HK-2 (cell line): ENCODE measurements around the gene C5orf22.
"Not testable (repeated sequence)": the region's sequence is repeated elsewhere in the genome, so short reads cannot be mapped to it uniquely, and the experiment has no call there.

Source experiments
- DNase-seq: peaks from one replicate; pipeline ENCODE4 v3.0.0-alpha.2; 2018; ENCODE audit not compliant: unreplicated experiment

The C5orf22 gene

DNA sequence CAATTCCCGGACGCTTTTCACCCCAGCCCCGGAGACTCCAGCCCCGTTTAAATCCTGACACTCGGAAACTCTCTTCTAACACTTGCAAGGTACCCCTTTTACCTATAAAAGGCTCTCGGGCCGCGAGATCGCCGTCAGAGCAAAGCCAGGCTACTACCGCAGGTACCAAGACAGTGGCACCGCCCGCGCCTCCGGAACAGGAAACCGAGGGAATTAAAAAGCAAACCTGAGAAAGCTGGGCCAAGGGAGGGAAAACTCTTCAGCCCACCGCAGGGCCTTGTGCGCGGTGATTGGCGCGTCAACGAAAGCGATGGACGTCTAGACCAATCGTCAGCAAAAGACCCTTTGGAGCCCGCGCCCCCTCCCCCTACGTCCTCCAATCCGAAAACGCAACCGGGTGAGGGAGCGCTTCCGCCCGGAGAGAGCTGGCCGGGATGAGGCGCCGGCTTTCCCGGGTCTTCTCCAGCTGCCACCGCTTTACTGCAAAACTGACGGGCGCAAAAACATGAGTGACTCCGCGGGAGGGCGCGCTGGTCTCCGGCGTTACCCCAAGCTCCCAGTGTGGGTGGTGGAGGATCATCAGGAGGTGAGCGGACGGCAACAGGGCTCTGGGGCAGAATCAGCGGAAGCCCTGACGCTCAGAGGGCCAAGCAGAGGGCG is at the start of gene C5orf22, which contains the start of gene DROSHA:
C5orf22 (plus strand) TSS at position 414 of the 660 bp plus-strand sequence; CDS start at position 506, 92 bp downstream.
DROSHA (minus strand) TSS at position 206 of the 660 bp plus-strand sequence. CDS start 3,034 bp downstream, outside the sequence.
- DNase-seq, result peak; percentile 95

DNA sequence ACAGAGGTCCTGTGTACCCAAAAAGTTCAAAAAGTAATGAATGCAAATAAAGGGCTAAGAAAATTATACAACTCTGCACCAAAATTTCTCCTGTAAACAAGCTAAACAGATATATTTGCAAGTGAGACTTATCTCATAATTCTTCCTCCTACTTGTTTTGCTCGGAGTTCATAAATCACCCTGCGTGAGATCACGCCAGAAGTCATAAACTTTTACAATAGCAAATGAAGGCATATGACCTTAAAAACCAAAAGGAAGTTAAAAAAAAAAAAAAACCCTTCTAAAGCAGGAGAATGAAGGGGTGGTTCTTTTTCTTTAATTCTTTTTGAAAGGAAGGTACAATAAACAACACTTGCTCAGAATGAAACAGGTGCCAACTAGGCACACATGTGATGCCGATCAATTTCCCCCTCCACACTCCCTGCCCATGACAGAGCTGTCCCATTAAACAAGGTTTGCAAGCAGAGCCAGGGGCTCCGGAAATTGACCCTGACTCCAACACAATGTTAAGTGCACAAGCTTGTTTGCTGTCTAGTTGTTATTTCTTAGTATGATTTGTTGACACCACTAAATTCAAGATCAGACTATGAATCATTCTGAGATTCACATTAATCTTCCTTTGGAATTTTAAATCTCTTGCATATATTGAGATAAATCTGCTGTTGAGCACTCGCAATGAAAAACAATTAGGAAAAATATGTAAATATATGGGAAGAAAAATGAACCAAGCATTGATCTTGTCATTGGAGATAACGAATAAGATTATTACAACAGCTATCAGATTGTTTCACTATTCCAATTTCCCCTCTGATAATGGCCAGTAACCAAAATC is 46.5 kb upstream of the C5orf22 start:
- no peak for DNase-seq

DNA sequence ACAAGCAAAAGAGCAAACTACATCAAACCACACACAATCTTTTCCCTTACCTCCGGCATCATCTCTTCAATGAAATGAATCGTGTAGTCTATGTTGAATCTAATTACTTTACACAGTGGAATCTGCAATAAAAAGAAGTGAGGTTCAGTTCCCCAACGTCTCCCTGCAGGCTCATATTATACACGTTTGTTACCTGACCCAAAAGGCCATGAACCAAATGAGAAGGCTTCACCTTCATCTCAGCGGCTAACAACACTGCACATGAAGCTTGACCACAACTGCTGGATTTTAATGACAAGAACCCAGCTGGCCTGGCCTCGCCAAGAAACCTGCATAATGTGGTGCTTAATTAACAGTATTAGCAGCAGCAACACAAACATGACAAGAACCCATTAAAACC is 45.7 kb upstream of the C5orf22 start:
- DNase-seq, result no peak

DNA sequence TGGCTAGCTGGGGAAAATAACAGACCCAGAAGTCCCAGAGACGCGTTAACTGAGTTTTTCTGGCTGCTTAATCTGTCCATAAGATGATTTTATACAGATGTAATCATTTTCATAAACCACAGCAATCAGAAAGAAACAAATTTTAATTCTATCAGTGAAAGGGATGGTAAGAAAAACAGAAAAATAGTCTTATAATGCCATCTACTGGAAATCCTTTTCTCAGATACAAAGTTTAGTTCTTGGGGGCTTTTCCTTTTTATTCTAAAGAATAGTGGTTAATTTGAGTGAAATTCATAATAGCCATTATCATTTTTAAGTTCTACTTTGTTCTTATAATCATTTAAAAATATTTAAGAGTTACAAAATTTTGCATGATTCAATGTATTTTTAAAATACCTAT is 44.6 kb upstream of the C5orf22 start:
- no peak for DNase-seq

DNA sequence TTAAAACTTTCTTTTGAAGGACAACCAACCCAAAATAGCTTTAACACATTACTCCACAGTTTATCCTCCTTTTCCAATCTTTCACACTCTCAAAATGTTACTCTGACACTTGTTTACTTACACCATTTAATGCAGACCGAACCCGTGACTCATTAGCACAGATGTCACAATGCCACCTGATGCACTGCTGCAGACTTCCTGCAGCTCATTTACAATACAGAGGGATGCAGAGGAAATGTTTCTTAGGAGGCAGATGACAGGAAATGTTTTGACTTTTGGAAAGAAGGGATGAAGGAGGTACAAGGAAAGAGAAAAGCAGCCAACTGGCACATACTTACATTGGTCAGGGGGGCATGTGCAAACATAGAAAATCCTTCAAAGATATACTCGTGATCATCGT is 39.2 kb upstream of the C5orf22 start:
- no peak for DNase-seq

DNA sequence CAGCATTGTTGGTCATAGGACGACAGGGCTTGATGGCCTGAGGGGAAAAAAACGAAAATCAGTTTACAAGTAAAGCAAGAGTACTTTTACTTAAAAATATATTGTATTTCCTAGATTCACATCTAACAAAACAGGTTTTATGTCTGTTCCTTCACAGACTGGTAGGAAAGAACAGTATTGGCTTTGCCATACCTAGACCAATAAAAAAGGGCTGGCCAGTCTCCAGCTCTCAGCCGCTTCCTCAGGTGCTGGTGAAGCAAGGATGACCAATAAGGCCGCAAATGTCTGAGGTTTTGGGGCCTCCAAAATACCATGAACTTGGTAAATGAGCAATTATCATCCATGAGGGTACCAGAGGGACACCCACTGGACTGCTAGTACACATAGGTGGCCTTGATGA is 36.8 kb upstream of the C5orf22 start:
- DNase-seq, result no peak

DNA sequence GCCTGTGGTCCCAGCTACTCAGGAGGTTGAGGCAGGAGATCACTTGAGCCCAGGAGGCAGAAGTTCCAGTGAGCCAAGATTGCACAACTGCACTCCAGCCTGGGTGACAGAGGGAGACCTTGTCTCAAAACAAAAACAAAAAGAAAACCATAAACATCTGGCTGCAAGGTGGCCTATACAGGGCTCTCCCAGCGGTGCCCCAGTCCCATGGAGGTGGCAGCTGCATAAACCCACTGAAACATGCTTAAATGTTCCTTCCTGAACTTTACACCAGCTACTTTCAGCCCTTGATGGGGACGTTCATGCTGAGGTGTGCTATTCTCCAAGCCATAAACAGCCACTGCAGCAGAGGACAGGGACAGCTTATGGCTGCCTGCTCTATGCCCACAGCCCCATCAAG is 35.8 kb upstream of the C5orf22 start:
- no peak for DNase-seq

DNA sequence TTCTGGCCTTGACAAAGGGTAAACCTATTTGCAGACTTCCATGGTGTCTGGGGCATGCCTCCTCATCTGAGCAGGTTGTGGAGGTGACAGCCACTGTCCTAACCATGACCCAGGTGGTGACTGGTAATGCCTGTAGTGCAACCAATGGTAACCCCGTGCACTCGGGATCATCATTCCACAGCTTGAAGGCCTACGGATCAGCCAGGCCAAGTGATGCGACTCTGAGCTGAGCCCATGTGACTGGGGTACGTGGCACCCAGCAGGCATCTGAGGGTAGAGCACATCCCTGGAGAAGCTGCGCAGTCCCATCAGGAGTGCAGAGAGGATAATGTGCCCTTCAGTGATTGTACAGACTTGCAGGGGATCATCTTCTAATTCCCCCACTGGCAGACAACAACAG is 35.2 kb upstream of the C5orf22 start:
- DNase-seq, result no peak

DNA sequence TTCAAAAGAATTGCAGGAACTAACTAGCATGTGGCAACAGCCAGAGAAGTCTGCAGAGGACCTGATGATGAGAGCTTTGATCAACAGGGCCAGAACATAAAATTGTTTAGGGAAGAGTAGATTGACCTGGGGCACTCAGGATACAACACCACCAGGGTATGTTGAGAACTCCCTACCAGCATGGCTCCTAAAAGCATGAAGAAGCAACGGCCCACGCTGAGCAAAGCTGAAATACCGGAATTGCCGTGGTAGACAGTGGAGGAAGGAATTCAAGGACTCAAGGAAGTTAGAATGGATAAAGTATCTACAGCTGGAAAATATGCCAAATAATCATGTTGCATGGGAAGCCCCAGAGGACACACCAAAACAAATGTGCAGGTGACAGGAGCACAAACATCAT is 31.8 kb upstream of the C5orf22 start:
- DNase-seq, result no peak

DNA sequence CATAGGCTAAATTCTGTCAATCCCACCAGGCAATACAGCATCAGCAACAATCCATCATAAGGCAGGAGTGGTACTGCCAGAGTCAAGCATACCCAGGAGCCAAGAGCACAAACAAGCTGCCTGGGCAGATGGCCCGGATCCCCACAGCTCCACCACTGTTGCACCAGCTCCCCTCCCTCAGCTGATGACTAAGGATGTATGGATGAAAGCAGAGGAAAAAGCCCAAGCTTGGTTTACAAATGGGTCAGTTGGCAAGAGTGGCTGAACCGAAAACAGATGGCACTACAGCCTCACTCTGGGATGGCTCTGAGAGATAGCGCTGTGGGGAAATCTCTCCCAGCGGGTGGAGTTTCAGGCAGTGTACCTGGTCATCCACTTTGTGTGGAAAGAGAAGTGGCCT is 29.6 kb upstream of the C5orf22 start:
- DNase-seq, result no peak

DNA sequence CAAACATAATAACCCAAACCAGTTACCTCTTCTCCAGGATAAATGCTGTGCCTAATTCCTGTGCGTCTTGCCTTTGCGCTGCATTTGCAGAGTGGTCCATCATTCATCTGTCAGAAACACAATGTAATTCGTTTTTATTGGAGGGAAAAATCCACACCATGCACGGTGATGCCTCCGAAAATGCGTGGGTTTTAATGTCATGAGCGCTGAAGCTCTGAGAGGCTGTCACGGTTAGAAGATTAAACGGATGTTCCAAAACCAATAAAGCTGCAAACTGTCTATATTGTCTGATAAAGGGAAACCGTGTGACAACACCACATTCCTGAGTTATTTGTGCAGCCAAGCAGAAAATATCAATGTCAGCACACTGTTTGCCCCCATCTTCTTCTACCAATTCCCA is 27.6 kb upstream of the C5orf22 start:
- no peak for DNase-seq

DNA sequence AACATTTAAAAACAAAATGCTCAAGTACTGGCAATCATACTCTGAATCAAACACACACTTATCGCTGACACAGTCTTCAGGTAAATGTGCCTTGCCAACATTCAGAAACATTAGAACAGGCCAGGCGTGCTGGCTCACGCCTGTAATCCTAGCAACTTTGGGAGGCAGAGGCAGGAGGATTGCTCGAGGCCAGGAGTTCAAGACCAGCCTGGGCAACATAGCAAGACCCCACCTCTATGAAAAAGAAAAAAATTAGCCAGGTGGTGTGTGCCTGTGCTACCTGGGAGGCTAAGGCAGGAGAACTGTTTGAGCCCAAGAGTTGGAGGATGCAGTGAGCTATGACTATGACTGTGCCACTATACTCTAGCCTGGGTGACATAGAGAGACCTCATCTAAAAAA is 20.8 kb upstream of the C5orf22 start:
- DNase-seq, result no peak

DNA sequence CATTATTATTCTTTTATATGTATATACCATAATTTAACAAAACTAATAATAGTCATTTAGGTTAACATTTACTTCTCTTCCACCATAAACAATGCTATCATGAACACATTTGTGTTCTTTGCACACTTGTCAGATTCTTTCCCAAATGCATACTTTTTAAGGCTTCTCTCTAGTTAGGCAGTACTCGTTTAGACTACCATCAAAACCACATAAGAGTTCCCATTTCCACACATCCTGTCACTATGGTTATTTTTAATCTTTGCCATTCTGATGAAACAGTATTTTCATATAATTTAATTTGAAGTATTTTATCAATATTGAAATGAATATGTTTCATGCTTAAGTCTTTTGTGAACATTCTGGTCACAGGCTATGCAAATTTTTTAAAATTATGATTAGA is 15.3 kb upstream of the C5orf22 start:
- DNase-seq, result no peak

DNA sequence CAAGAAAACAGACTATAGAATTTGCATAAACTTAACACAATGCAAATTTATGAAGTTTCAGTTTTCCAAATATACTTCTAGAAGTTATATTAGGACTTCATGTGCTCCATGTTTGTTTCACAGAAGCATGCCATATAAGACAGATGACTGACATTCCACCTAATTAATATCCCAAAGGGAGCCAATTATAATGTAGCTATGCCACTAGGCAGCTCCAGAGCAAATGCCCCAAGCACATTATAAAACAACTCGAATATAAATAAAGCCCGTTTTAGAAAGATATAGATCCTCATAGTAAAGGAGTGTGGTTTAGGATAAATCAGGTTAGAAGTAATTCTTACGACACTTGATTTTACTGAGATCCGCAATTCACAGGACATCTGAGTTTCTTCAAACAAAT is 9.1 kb upstream of the C5orf22 start:
- DNase-seq, result no peak

DNA sequence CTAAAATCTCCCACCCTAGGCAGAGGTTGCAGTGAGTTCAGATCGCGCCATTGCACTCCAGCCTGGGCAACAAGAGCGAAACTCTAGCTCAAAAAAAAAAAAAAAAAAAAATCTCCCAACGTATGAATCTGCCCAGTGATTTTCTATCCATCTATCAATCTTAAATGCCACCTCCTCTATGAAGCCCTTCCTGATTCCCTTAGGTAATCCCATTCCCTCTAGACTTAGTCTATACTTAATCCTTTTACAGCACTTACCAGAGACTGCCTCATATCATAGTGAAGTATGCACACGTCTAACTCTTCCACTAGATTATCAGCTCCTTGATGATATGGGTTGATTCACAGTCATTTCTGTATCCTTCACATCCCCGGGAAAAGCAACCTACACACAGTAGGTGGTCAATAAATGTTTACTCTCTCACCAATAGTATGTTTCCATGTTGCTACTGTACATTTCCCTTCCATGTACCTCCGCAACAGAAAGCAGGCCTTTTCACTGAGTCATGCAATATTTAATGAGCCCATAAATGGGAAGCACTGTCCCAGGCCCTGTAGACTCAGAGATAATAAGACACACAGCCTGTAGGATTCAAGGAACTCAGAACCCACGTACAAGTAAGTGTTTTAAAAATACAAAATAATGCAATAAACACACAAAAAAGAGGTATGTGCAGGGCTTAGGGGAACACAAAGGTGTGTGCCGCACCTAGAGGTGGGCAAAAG is 1.4 kb upstream of the C5orf22 start:
- peak; percentile 13 for DNase-seq

DNA sequence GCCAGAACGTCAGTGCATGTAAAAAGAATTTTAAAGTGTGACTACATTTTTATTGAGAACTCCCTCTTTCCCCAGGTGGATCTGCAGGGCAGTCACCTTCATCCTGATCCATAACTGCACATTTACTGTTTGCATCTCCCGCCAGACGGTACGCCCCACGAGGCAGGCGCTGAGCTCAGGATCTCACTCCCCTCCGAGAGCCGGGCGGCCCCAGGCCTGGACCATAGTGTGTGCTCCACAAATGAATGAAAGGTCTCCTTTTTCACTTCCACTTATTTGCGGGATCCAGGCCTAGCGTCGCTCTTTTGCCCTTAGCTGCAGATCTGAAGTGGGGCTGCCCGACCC is 586 bp upstream of the C5orf22 start:
- no peak for DNase-seq

DNA sequence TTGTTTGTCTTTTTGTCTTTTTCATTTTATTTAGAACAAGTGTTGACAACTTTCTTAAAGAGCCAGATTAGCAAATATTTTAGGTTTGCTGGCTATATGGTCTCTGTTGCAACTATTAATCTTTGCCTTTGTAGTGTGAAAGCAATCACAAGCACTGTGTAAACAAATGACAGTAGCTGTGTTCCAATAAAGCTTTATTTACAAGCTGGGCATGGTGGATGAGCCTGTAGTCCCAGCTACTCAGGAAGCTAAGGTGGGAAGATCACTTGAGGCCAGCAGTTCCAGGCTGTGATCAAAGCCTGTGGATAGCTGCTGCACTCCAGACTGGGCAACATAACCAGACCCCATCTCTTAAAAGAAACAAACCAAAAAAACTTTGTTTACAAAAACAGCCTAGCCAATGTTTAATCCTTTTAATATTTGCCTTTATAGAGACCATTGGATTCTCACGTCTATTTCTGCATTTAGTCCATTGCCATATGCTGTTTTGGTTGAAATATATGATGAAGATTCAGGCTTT is 2.5 kb downstream of the C5orf22 start:
- DNase-seq, result no peak

DNA sequence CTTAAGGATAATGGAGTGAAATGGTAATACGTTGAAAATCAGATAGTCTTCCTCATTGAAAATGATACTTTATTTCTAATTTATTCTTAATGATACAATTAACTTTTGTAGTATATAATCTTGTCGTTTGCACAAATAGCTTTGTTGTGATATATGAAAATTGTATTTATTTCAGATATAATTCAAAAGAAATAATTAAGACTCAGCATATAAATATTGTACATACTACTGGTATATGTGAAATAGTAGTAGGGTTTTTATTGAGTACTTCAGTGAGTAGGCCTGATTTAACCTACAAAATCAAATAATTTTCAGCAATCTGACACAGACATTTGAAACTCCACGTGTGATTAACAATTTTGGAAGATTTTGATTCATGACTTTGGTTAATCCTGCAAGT is 4.8 kb downstream of the C5orf22 start:
- no peak for DNase-seq

DNA sequence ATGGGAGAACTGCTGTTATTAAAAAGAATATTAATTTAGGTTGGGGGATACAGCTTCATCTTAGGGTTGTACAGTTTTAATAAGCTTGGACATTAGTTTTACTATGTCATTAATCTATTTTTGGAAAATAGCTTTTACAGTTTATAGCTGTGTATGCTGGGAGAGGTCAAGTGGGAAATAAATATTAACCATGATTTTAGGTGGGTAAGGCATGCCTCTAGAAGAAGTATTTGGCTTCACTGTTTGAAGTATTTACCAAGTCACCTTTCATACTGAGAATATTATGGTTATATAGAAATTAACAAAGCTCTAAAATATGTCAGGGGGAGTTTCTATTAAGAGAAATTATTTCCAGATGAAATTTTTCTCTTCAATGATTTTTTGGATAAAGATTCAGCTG is 5.2 kb downstream of the C5orf22 start:
- no peak for DNase-seq

DNA sequence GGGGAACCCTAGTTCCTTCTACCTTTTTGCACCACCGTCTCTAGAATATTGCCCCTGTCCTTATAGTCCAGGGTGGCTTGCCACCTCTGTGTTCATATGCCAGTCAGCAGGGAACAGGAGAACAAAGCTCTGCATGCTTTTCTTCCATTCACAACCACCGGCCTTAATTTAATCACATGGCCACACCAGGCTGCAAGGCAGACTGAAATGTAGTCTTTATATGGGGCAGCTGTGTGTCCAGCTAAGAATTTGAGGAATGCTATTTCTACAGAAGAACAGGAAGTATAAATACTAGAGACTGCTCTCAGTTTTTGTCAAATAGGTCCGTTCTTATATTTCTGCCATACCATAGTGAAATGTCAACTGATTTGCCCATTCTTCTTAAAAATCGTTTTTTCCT is 5.8 kb downstream of the C5orf22 start:
- DNase-seq, result no peak

DNA sequence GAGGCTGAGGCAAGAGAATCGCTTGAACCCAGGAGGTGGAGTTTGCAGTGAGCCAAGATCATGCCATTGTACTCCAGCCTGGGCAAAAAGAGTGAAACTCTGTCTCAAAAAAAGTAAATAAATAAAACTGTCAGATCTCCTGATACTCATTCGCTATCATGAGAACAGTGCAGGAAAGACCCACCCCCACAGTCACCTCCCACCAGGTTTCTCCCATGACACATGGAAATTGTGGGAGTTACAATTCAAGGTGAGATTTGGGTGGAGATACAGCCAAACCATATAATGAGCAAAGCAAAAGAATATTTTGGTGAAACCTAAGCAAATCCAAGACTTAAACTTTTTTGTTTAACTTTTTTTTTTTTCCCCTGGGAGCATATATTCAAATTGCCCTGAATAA is 17.0 kb downstream of the C5orf22 start:
- not testable (repeated sequence) for DNase-seq

DNA sequence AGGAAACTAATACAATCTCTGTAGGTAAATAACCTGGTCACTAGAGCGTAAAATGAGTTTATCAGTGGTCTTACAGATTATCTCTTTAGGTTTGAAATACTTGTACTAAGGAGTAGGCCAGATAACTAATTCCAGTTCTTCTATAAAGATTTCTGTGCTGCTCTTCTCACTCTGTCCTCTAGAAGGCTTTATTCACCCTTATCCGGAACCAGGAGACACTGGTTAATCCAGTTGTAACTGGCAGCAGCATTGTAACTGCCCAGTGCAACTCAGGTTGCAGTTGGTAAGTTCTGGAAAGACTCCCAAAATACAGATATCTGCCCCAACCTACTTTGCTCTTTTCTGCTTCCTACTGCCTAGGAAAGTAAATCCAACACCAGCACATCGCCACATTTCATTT is 19.8 kb downstream of the C5orf22 start:
- no peak for DNase-seq

DNA sequence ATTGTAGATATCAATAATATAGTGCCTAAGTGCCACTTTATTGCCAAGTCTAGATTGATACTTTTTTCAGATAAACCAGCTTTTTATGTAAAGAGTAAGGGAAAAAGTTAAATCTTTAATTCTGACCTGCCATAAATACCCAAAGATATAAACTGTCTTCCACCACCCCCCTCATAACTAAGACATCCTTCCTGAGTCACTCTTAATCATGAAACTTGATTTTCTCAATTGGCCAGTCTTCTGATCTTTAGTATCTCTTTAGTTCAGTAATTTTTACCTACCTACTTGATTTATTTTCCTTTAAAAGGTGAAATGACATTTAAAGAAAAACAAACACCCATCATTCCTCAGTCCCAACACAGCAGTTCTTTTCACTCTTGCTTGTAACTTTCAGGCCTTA is 21.8 kb downstream of the C5orf22 start:
- no peak for DNase-seq
